GM12878 (cell line): ENCODE data around the gene NDE1. TPM values are rescaled to one million over a fixed set of nuclear protein-coding genes. Genes with fewer than 3 reads are reported as not detected.

Experiments
- ATAC-seq: fragments of 200-7000 bp; cut with Tn5 transposase; 3 replicates; pipeline ENCODE4 v1.9.1; 2020; ENCODE audit warnings: mild to moderate bottlenecking, moderate library complexity
- BruUV-seq: library from RNA; stranded (reverse); fragments of 400-500 nt; replicated peaks from 2 replicates; lab custom pipeline; 2021; lab: Mats Ljungman, UMichigan
- CTCF ChIA-PET: fragments of 300-600 bp; sonication (Branson Sonifier 250); formaldehyde crosslinking; extraction: SDS; loops from one replicate; lab custom pipeline; 2021; ENCODE audit warnings: inconsistent platforms; lab: Yijun Ruan, JAX
- POLR2A ChIA-PET: fragments of 350-600 bp; formaldehyde crosslinking; extraction: SDS; loops from one replicate; lab custom pipeline; 2021; ENCODE audit warnings: inconsistent platforms; lab: Charles Lee
- RAD21 ChIA-PET: fragments of 300-600 bp; sonication (Branson Sonifier 250); formaldehyde crosslinking; loops from one replicate; lab custom pipeline; 2023; ENCODE audit warnings: antibody characterized with exemption; ENCODE audit not compliant: unreplicated experiment; lab: Charles Lee
- SMC1A ChIA-PET: fragments of 300-600 bp; sonication (Branson Sonifier 250); formaldehyde crosslinking; loops from one replicate; lab custom pipeline; 2023; ENCODE audit not compliant: unreplicated experiment, uncharacterized antibody; lab: Charles Lee
- DNase-seq: peaks from one replicate; pipeline ENCODE4 v3.0.0-alpha.2; 2011; ENCODE audit warnings: low read depth, low spot score
- FAIRE-seq: peaks from 3 replicates; lab custom pipeline; 2011; peaks lifted over from hg19 to GRCh38; lab: Jason Lieb, UNC
- H2AFZ ChIP-seq: 2 replicates; pipeline ENCODE4 v1.6.0; 2011; ENCODE audit warnings: low read depth, low read length, control low read depth; ENCODE audit not compliant: control insufficient read depth
- H3K27ac ChIP-seq: 2 replicates; pipeline ENCODE4 v1.5.1; 2011; ENCODE audit warnings: control low read depth; ENCODE audit not compliant: control insufficient read depth, insufficient read depth
- H3K27me3 ChIP-seq, 2 experiments: replicated peaks in 1 of 2; 2 replicates each; pipeline versions ENCODE4 v1.6.0 to v1.6.1; 2011; ENCODE audit warnings: low read length in 1 of 2; ENCODE audit not compliant: control insufficient read depth in 2 of 2, insufficient read depth in 2 of 2
- H3K36me3 ChIP-seq, 2 experiments: 2 replicates each; pipeline ENCODE4 v1.5.1; 2011; ENCODE audit warnings: low read length in 1 of 2; ENCODE audit not compliant: control insufficient read depth in 2 of 2, insufficient read depth in 2 of 2
- H3K4me1 ChIP-seq: 2 replicates; pipeline ENCODE4 v1.6.1; 2011; ENCODE audit warnings: mild to moderate bottlenecking, low read length, moderate library complexity, mixed read lengths; ENCODE audit not compliant: control insufficient read depth, insufficient read depth
- H3K4me2 ChIP-seq: 2 replicates; pipeline ENCODE4 v1.6.0; 2011; ENCODE audit warnings: control low read depth; ENCODE audit not compliant: control insufficient read depth, insufficient read depth
- H3K4me3 ChIP-seq: fragments of 200-600 bp; sonication (generic); 2 replicates; pipeline ENCODE4 v1.5.1; 2016
- H3K79me2 ChIP-seq: 2 replicates; pipeline ENCODE4 v1.6.0; 2011; ENCODE audit warnings: low read length; ENCODE audit not compliant: control insufficient read depth, insufficient read depth
- H3K9ac ChIP-seq: 2 replicates; pipeline ENCODE4 v1.8.0; 2011; ENCODE audit warnings: low read length, control low read depth, mixed read lengths; ENCODE audit not compliant: control insufficient read depth, insufficient read depth
- H3K9me3 ChIP-seq: replicated peaks from 3 replicates; pipeline ENCODE4 v1.5.1; 2011; ENCODE audit warnings: mild to moderate bottlenecking, low read length; ENCODE audit not compliant: control insufficient read depth, insufficient read depth
- H4K20me1 ChIP-seq: 2 replicates; pipeline ENCODE4 v1.6.0; 2011; ENCODE audit not compliant: control insufficient read depth, insufficient read depth
- POLR2AphosphoS5 ChIP-seq: IDR thresholded peaks from 2 replicates; pipeline ENCODE4 v1.6.1; 2011; ENCODE audit warnings: mild to moderate bottlenecking, low read length, inconsistent platforms
- TAF1 ChIP-seq: IDR thresholded peaks from 2 replicates; pipeline ENCODE4 v1.6.1; 2011; ENCODE audit warnings: mild to moderate bottlenecking, low read depth, low read length, borderline replicate concordance
- ZNF687 ChIP-seq: fragments of 450-650 bp; IDR thresholded peaks from 2 replicates; pipeline ENCODE4 v1.6.1; 2017; ENCODE audit warnings: mild to moderate bottlenecking, moderate library complexity
- WGBS: methylation state at CpG from one replicate; pipeline ENCODE4 v1.1.6; 2016; ENCODE audit warnings: low lambda C conversion rate; ENCODE audit not compliant: insufficient replicate concordance, insufficient coverage; ENCODE audit errors: missing lambda C conversion rate; 5-methylcytosine and 5-hydroxymethylcytosine counted together
- in situ Hi-C: fragments of 300-500 bp; cut with MboI; formaldehyde crosslinking; loops from 9 replicates; pipeline ENCODE4 v1.14.3; 2018; ENCODE audit warnings: mixed read lengths
- intact Hi-C: fragments of 100-400 bp; cut with micrococcal nuclease; formaldehyde crosslinking; loops from one replicate; pipeline ENCODE4 v1.14.2; 2022; ENCODE audit not compliant: unreplicated experiment
- polyA plus RNA-seq, 11 experiments: library from polyadenylated mRNA; depleted of rRNA in 4 of 11; unstranded in 6 of 11; stranded (reverse) in 5 of 11; fragments of >200 nt; fragmentation: Nextera tagmentation in 4 of 11; fragmentation: Illumina TruSeq in 1 of 11; extraction: Ambion mirVana in 4 of 11; extraction: Trizol in 1 of 11; gene quantifications; 1 replicate in 1 of 11; 2 replicates in 10 of 11; pipeline versions ENCODE4 v1.2.1 to v1.2.3, GENCODE V29; 2011 to 2016; ENCODE audit warnings: inconsistent platforms in 2 of 11, missing spikeins in 2 of 11, low read depth in 1 of 11
- total RNA-seq, 4 experiments: library from RNA; depleted of rRNA in 3 of 4; stranded (reverse); fragments of >200 nt in 3 of 4; fragmentation: Illumina TruSeq in 1 of 4; extraction: Trizol in 1 of 4; gene quantifications; 2 replicates each; pipeline versions ENCODE4 v1.2.1 to v1.2.3, GENCODE V29; 2013 to 2021
- TF ChIP-seq, protein P1 (sequence below): fragments of 450-650 bp; IDR thresholded peaks from 2 replicates; pipeline ENCODE4 v1.6.1; 2018; ENCODE audit warnings: mild to moderate bottlenecking, low read depth, moderate library complexity; ENCODE audit not compliant: partially characterized antibody
- TF ChIP-seq, protein P2 (sequence below): IDR thresholded peaks from 2 replicates; pipeline ENCODE4 v1.6.1; 2012; ENCODE audit warnings: mild to moderate bottlenecking, low read depth, low read length

The NDE1 gene
- total and polyA plus RNA-seq, 10 of the 15 experiments (the other 5 are each of a cell fraction or from before 2014, with no cell fraction given): 5.7 to 148 (median 87.8) TPM

DNA sequence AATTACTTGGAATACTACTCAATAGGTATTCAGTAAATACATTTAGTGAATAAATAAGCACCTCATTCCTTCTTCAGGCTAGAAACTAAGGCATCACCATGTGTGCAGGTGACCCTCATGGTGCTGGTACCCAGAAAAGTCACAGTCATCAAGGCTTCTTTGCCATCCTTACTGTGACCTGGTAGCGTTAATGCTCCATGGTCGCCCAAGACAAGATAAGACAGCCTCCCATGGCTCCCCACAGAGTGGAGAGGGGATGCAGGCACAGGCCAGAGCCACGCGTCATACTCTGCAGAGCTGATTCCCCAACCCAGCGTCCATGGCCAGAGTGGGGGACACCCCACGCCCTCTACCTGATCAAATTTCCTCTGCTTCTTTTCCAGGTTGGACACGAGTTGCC lies 73.8 kb downstream of the NDE1 start:
- no peaks in the 10 kb centered on the region for H4K20me1 ChIP-seq
- no peaks in the 10 kb centered on the region for H3K4me1 ChIP-seq
- 0 out of 2 replicates have a peak, but pooled peaks have one; percentile 8 for TF ChIP-seq POLR2AphosphoS5
- TF ChIP-seq, protein P1, sequence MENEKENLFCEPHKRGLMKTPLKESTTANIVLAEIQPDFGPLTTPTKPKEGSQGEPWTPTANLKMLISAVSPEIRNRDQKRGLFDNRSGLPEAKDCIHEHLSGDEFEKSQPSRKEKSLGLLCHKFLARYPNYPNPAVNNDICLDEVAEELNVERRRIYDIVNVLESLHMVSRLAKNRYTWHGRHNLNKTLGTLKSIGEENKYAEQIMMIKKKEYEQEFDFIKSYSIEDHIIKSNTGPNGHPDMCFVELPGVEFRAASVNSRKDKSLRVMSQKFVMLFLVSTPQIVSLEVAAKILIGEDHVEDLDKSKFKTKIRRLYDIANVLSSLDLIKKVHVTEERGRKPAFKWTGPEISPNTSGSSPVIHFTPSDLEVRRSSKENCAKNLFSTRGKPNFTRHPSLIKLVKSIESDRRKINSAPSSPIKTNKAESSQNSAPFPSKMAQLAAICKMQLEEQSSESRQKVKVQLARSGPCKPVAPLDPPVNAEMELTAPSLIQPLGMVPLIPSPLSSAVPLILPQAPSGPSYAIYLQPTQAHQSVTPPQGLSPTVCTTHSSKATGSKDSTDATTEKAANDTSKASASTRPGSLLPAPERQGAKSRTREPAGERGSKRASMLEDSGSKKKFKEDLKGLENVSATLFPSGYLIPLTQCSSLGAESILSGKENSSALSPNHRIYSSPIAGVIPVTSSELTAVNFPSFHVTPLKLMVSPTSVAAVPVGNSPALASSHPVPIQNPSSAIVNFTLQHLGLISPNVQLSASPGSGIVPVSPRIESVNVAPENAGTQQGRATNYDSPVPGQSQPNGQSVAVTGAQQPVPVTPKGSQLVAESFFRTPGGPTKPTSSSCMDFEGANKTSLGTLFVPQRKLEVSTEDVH: no peak
- no peaks in the 10 kb centered on the region for H3K27me3 ChIP-seq
- ChIA-PET CTCF (no interaction called here), POLR2A (no interaction called here), RAD21 (no interaction called here), SMC1A (no interaction called here)
- BruUV-seq: no TSS peak
- peaks cover 5 to 10% of the 10 kb centered on the region in 2 experiments; a peak in 3 of 4 replicates for H3K36me3 ChIP-seq
- H3K27ac ChIP-seq: no peak overlapping the region
- H2AFZ ChIP-seq: no peak overlapping the region
- no peaks in the 10 kb centered on the region for H3K9me3 ChIP-seq
- 90% methylated on average over 7 of the region's 7 CpGs for WGBS
- no peak overlapping the region for H3K4me2 ChIP-seq
- intact Hi-C loops (no loop called here), in situ Hi-C loops (no loop called here)
- DNase-seq (no peak), ATAC-seq (no peak), FAIRE-seq (no peak)
- no peak overlapping the region for H3K4me3 ChIP-seq
- H3K79me2 ChIP-seq: no peaks in the 10 kb centered on the region
- H3K9ac ChIP-seq: no peak overlapping the region

- no peaks in the 10 kb centered on the region for H4K20me1 ChIP-seq
- H3K36me3 ChIP-seq: peaks cover 0 to 10% of the 10 kb centered on the region in 2 experiments; a peak in 3 of 4 replicates
- in situ Hi-C loops (no loop called here), intact Hi-C loops (no loop called here)
- H3K27ac ChIP-seq: no peak overlapping the region
- no peaks in the 10 kb centered on the region for H3K27me3 ChIP-seq
- H3K9ac ChIP-seq: no peak overlapping the region
- H3K79me2 ChIP-seq: no peaks in the 10 kb centered on the region
- WGBS: 96% methylated on average over 5 of the region's 5 CpGs
- H3K9me3 ChIP-seq: no peaks in the 10 kb centered on the region
- ChIA-PET SMC1A (no interaction called here), POLR2A (no interaction called here), CTCF (interaction anchor here (0.6 kb wide), 1 partner anchor 183 kb away, joined by 4 read pairs; no protein-coding TSS in a partner anchor), RAD21 (no interaction called here)
- BruUV-seq: TSS peak; percentile 45
- H2AFZ ChIP-seq: no peak overlapping the region
- DNase-seq: no peak
- H3K4me2 ChIP-seq: no peak overlapping the region
- H3K4me3 ChIP-seq: no peak overlapping the region
- no peak for FAIRE-seq
- no peak; the same call in 2 of the 3 replicates for ATAC-seq
- no peaks in the 10 kb centered on the region for H3K4me1 ChIP-seq
- TF ChIP-seq ZNF687 (no peak), TAF1 (no peak)
- TF ChIP-seq, protein P2, sequence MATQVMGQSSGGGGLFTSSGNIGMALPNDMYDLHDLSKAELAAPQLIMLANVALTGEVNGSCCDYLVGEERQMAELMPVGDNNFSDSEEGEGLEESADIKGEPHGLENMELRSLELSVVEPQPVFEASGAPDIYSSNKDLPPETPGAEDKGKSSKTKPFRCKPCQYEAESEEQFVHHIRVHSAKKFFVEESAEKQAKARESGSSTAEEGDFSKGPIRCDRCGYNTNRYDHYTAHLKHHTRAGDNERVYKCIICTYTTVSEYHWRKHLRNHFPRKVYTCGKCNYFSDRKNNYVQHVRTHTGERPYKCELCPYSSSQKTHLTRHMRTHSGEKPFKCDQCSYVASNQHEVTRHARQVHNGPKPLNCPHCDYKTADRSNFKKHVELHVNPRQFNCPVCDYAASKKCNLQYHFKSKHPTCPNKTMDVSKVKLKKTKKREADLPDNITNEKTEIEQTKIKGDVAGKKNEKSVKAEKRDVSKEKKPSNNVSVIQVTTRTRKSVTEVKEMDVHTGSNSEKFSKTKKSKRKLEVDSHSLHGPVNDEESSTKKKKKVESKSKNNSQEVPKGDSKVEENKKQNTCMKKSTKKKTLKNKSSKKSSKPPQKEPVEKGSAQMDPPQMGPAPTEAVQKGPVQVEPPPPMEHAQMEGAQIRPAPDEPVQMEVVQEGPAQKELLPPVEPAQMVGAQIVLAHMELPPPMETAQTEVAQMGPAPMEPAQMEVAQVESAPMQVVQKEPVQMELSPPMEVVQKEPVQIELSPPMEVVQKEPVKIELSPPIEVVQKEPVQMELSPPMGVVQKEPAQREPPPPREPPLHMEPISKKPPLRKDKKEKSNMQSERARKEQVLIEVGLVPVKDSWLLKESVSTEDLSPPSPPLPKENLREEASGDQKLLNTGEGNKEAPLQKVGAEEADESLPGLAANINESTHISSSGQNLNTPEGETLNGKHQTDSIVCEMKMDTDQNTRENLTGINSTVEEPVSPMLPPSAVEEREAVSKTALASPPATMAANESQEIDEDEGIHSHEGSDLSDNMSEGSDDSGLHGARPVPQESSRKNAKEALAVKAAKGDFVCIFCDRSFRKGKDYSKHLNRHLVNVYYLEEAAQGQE: no peak
These were observed 75.7 kb downstream of the NDE1 start for GRCh38 chr16:15725641-15726240.
